Natural killer cell treated with Interleukin-12 subunit alpha and Interleukin-12 subunit beta and Interleukin-15 and Interleukin-18, amount 100 ng/mL, for 72 hours (primary cell): ENCODE measurements around the gene CSMD2. TPM values are rescaled to one million over a fixed set of nuclear protein-coding genes. Genes with fewer than 3 reads are reported as not detected.
A peak's percentile ranks its signal among the peaks of the same experiment; 100 is the strongest.

Experiments used
- ATAC-seq, 2 donors: fragments of 150-1000 bp; cut with Tn5 transposase in 1 of 2; sonication (Bioruptor Pico), chemical (Tn5 transposase) in 1 of 2; 2 replicates each; pipeline ENCODE4 v1.10.0; 2021
- DNase-seq: peaks from one replicate; pipeline ENCODE4 v3.0.0; 2022; ENCODE audit warnings: low spot score
- H3K27ac Mint-ChIP-seq, 2 donors: 1 replicate in 1 of 2; 2 replicates in 1 of 2; pipeline ENCODE4 v1.8.0; 2022; ENCODE audit warnings: mixed read lengths in 2 of 2, mild to moderate bottlenecking in 1 of 2, moderate library complexity in 1 of 2
- H3K27me3 Mint-ChIP-seq, 2 donors: 1 replicate in 1 of 2; 2 replicates in 1 of 2; pipeline ENCODE4 v1.8.0; 2022; ENCODE audit warnings: mixed read lengths in 2 of 2
- H3K36me3 Mint-ChIP-seq: one replicate; pipeline ENCODE4 v1.8.0; 2022; ENCODE audit warnings: mixed read lengths
- H3K4me1 Mint-ChIP-seq, 2 donors: 1 replicate in 1 of 2; 2 replicates in 1 of 2; pipeline ENCODE4 v1.8.0; 2022; ENCODE audit warnings: low read depth in 2 of 2, mixed read lengths in 2 of 2, mild to moderate bottlenecking in 1 of 2
- H3K4me3 Mint-ChIP-seq: one replicate; pipeline ENCODE4 v1.8.0; 2022; ENCODE audit warnings: mixed read lengths
- H3K9me3 Mint-ChIP-seq: 2 replicates; pipeline ENCODE4 v1.8.0; 2022; ENCODE audit warnings: mixed read lengths
- total RNA-seq, 2 donors: library from RNA; stranded (reverse); gene quantifications; one replicate each; pipeline ENCODE4 v1.2.3, GENCODE V29; 2022

Gene CSMD2
- total RNA-seq, 2 donors from 2014 or later: not detected

- Mint-ChIP-seq H3K4me3 (no peak overlapping the region), H3K27me3 (peaks cover 18 to 35% of the 10 kb centered on the region in 2 donors), H3K9me3 (no peaks in the 10 kb centered on the region), H3K36me3 (no peaks in the 10 kb centered on the region), H3K4me1 (no peaks in the 10 kb centered on the region), H3K27ac (no peak overlapping the region)
- ATAC-seq (no peak), DNase-seq (no peak)
Measured at GRCh38 chr1:33886496-33886895, 278.5 kb downstream of the CSMD2 start.

GRCh38 chr1:33880305-33880704, 284.7 kb downstream of the CSMD2 start:
- no peak for ATAC-seq
- Mint-ChIP-seq H3K27ac (no peak overlapping the region), H3K9me3 (no peaks in the 10 kb centered on the region), H3K36me3 (no peaks in the 10 kb centered on the region), H3K4me1 (no peaks in the 10 kb centered on the region), H3K27me3 (peaks cover 27 to 53% of the 10 kb centered on the region in 2 donors), H3K4me3 (no peak overlapping the region)
- DNase-seq: no peak

- no peak for ATAC-seq
- Mint-ChIP-seq H3K27me3 (peaks cover 21 to 42% of the 10 kb centered on the region in 2 donors), H3K9me3 (no peaks in the 10 kb centered on the region), H3K36me3 (no peaks in the 10 kb centered on the region), H3K4me3 (no peak overlapping the region), H3K27ac (no peak overlapping the region), H3K4me1 (peaks cover 0 to 4% of the 10 kb centered on the region in 2 donors)
- DNase-seq: no peak
Measured at GRCh38 chr1:33878392-33878791, 286.6 kb downstream of the CSMD2 start.

DNA sequence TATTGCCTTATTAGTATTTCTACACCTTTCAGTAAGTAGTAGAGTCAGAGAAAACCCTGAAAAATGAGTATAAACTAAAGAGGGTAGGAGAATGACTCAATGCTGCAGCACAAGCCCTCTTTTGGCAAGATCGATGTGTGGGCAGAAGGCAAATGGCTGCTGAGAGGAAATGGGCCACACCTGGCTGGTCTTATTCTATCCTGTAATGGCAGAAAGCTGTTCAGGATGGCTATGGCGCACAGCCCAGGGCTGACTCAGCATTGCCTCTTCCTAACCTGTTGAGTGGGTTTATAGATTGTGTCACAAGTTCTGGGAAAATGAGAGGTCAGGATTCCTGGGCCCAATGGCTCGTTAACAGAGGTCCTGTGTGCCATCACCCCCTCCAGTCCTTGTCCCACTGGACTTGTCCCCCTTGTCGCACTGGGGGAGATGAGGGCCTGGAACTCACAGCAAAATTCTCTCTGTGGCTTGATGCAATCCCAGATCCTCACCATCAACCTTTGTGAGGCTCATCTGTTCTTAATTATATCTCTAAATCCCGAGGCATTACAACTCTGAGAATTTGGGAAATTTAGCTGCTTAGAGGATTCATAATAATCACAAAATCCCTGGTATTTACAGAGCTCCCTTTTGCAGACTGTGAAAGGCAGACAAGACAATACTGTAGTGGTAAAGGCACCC, 287.9 kb downstream of the CSMD2 start:
- ATAC-seq: no peak
- DNase-seq: no peak
- H3K4me1 Mint-ChIP-seq: peaks cover 8 to 15% of the 10 kb centered on the region in 2 donors
- H3K36me3 Mint-ChIP-seq: no peaks in the 10 kb centered on the region
- H3K27ac Mint-ChIP-seq: no peak overlapping the region
- no peaks in the 10 kb centered on the region for H3K9me3 Mint-ChIP-seq
- no peak overlapping the region for H3K4me3 Mint-ChIP-seq
- peaks cover 20 to 33% of the 10 kb centered on the region in 2 donors for H3K27me3 Mint-ChIP-seq

DNA sequence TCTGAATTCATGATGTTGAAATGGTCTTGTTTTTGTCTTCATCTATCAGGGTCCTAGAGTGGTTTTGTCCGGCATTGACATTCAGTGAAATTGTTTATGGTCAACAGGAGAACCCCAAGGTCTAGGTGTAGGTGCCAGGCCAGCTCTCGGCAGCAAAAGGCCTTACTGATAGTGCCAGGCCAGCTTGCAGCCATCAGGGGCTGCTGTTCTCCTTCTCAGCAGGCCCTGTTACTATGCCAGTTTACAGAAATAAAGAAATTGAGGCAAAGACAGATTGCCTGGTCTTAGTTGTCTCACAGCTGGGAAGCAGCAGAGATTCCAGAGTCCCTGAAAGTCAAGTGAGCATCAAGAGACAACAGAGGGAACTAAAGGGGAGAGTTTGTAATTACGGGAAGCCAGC, 289.2 kb downstream of the CSMD2 start:
- Mint-ChIP-seq H3K9me3 (no peaks in the 10 kb centered on the region), H3K36me3 (no peaks in the 10 kb centered on the region), H3K27ac (no peak overlapping the region), H3K4me1 (peaks cover 17 to 27% of the 10 kb centered on the region in 2 donors), H3K4me3 (no peak overlapping the region), H3K27me3 (peaks cover 16 to 20% of the 10 kb centered on the region in 2 donors)
- ATAC-seq (no peak), DNase-seq (no peak)

GRCh38 chr1:33874636-33875035, 290.4 kb downstream of the CSMD2 start:
- no peak for DNase-seq
- Mint-ChIP-seq H3K4me1 (peaks cover 20 to 30% of the 10 kb centered on the region in 2 donors), H3K36me3 (no peaks in the 10 kb centered on the region), H3K9me3 (no peaks in the 10 kb centered on the region), H3K4me3 (no peak overlapping the region), H3K27me3 (peaks cover 10 to 16% of the 10 kb centered on the region in 2 donors), H3K27ac (no peak overlapping the region)
- no peak for ATAC-seq

GRCh38 chr1:33872683-33873082, 292.3 kb downstream of the CSMD2 start:
- DNase-seq (no peak), ATAC-seq (no peak)
- Mint-ChIP-seq H3K9me3 (no peaks in the 10 kb centered on the region), H3K27ac (no peak overlapping the region), H3K4me1 (peaks cover 30 to 41% of the 10 kb centered on the region in 2 donors), H3K36me3 (no peaks in the 10 kb centered on the region), H3K27me3 (peaks cover 6 to 13% of the 10 kb centered on the region in 2 donors), H3K4me3 (peak overlapping the region; percentile 24)

DNA sequence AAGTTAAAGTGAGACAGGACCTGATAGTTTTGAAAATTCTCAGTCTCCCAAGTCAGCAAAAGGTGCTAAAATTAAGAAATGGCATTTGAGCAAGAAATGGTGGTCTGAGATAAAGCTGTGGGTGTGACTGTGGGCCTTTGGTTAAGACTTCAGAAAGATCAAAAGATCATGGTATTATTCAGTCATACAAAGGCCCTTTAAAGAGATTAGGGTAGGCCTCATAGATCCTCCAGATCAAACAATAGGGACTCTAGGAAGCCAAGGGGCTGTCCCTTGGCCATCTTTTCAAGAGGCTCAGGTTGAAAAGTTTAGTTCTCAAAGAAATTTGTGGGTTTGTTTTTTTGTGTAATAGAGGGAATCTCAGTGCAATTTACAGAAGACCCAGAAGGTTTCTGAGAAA, 292.8 kb downstream of the CSMD2 start:
- Mint-ChIP-seq H3K27me3 (peaks cover 3 to 13% of the 10 kb centered on the region in 2 donors), H3K4me3 (peak overlapping the region; percentile 24), H3K36me3 (no peaks in the 10 kb centered on the region), H3K9me3 (no peaks in the 10 kb centered on the region), H3K4me1 (peaks cover 34 to 45% of the 10 kb centered on the region in 2 donors), H3K27ac (no peak overlapping the region)
- ATAC-seq (peak; percentile 47 to 56), DNase-seq (no peak)

- Mint-ChIP-seq H3K4me3 (peak overlapping the region; percentile 84), H3K27me3 (peaks cover 0 to 11% of the 10 kb centered on the region in 2 donors), H3K9me3 (no peaks in the 10 kb centered on the region), H3K27ac (peak overlapping the region; percentile 47 to 60), H3K4me1 (peaks cover 37 to 43% of the 10 kb centered on the region in 2 donors), H3K36me3 (no peaks in the 10 kb centered on the region)
- DNase-seq (no peak), ATAC-seq (peak in 1 of 2 donors; percentile 66)
Measured at GRCh38 chr1:33867684-33868083, 297.3 kb downstream of the CSMD2 start.

DNA sequence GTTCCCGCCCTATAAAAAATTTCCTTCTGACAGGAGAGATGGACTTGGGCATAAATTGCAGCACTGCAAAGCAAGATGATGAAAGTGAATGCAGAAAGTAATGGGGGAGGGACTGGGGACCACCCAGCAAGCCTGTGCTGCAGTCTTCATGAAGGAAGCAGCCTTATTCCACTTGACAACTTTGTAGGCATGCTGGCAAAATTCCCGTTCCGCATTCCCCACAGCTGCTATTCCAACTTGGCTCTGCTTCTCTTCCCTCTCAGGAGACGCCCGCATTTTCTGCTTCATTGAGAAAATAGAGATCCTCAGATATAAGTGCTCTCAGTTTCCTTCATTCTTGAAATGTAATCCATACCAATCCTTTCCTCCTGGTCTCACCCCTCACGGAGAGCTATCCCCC, 298.7 kb downstream of the CSMD2 start:
- peaks cover 9 to 11% of the 10 kb centered on the region in 2 donors for H3K27me3 Mint-ChIP-seq
- no peak overlapping the region for H3K27ac Mint-ChIP-seq
- ATAC-seq: no peak
- H3K36me3 Mint-ChIP-seq: no peaks in the 10 kb centered on the region
- peaks cover 28 to 30% of the 10 kb centered on the region in 2 donors for H3K4me1 Mint-ChIP-seq
- no peak overlapping the region for H3K4me3 Mint-ChIP-seq
- DNase-seq: no peak
- H3K9me3 Mint-ChIP-seq: no peaks in the 10 kb centered on the region

GRCh38 chr1:33864460-33865389, 300.3 kb downstream of the CSMD2 start:
- Mint-ChIP-seq H3K36me3 (no peaks in the 10 kb centered on the region), H3K9me3 (no peaks in the 10 kb centered on the region), H3K27ac (no peak overlapping the region), H3K4me3 (no peak overlapping the region), H3K27me3 (peaks cover 13 to 17% of the 10 kb centered on the region in 2 donors), H3K4me1 (peaks cover 20 to 23% of the 10 kb centered on the region in 2 donors)
- DNase-seq: no peak
- no peak for ATAC-seq

DNA sequence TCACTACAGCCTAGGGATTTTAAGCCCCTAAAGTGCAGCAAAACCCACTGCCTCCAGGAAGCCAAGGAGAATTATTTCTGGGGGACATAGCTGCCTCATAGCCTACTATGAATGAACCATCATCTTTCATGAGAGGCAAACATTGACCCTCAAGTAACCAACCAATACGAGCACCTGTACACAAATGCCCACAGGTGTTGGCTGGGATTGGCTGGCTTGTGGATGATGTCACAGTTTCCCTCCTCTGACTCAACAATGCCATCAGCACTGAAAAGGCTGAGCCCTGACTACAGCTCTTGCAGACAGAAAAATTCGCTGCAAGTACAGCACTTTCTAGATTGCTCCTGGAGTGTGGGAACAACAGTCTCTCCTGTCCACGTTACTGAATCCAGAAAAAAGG, 301.3 kb downstream of the CSMD2 start, which contains the start of gene HMGB4:
Gene HMGB4, plus strand, starts transcription at position 301 of the 400 bp plus-strand sequence. CDS start 113 bp downstream, outside the sequence.
- ATAC-seq: no peak
- H3K27ac Mint-ChIP-seq: no peak within 1 kb of the TSS
- H3K36me3 Mint-ChIP-seq: no peaks in the 10 kb centered on the region
- no peak within 1 kb of the TSS for H3K4me3 Mint-ChIP-seq
- no peak for DNase-seq
- no peaks in the 10 kb centered on the region for H3K9me3 Mint-ChIP-seq
- peaks cover 13 to 17% of the 10 kb centered on the region in 2 donors for H3K27me3 Mint-ChIP-seq
- H3K4me1 Mint-ChIP-seq: peaks cover 19 to 21% of the 10 kb centered on the region in 2 donors

DNA sequence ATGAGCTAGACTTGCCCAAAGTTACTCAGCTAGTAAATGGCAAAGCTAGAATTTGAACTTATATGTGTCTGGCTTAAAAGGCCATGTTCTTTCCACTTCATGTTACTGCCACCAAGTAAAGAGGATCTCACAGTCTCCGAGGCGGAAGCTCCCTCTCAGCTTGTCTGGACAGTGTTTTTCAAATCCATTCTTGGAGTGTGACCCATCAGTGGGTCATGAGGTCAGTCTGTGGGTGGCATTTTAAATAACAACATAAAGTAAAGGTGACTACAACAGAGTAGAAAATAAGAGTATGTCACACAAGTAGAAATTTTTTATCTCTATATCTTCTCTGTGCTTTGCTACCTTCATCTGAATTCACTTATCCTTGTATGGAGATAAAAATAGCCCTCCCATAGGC, 304.4 kb downstream of the CSMD2 start:
- no peaks in the 10 kb centered on the region for H3K9me3 Mint-ChIP-seq
- no peak overlapping the region for H3K4me3 Mint-ChIP-seq
- H3K27me3 Mint-ChIP-seq: peaks cover 17 to 18% of the 10 kb centered on the region in 2 donors
- H3K27ac Mint-ChIP-seq: no peak overlapping the region
- DNase-seq: no peak
- H3K36me3 Mint-ChIP-seq: no peaks in the 10 kb centered on the region
- H3K4me1 Mint-ChIP-seq: peaks cover 0 to 7% of the 10 kb centered on the region in 2 donors
- ATAC-seq: no peak

DNA sequence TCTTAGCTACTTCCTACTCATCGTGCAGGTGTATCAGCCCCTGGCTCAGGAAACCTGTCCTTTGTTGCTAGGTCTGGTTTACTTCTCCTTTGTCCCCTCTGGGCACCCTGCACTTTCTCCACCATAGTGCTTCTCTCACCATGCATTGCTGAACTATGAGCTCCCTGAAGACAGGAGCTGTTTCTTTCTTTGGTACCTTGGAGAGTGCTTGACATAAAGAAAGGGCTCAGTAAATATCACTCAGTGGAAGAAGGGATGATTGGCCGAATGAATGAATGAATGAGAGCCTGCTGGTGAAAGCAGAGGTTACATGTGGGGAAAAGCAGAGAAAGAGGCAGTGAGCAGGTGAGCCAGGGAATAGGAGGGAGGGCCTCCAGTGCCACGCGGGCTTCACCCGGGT, 310.9 kb downstream of the CSMD2 start:
- no peak overlapping the region for H3K4me3 Mint-ChIP-seq
- no peak for DNase-seq
- ATAC-seq: no peak
- no peak overlapping the region for H3K27ac Mint-ChIP-seq
- H3K36me3 Mint-ChIP-seq: no peaks in the 10 kb centered on the region
- no peaks in the 10 kb centered on the region for H3K9me3 Mint-ChIP-seq
- H3K27me3 Mint-ChIP-seq: peaks cover 16 to 24% of the 10 kb centered on the region in 2 donors
- H3K4me1 Mint-ChIP-seq: no peaks in the 10 kb centered on the region
